Measurements from ENCODE around the gene CCDC92. TPM values are rescaled to one million over a fixed set of nuclear protein-coding genes. Genes with fewer than 3 reads are reported as not detected.
"Not testable (repeated sequence)": the region's sequence is repeated elsewhere in the genome, so short reads cannot be mapped to it uniquely, and the experiment has no call there.

CCDC92 gene
- polyA plus RNA-seq, 2 donors: 14.0 to 17.5 TPM

- H3K36me3 ChIP-seq (ENCODE audit: control insufficient read depth in 2 of 2, insufficient read depth in 2 of 2, low read length in 1 of 2): no peaks in the 10 kb centered on the region
- H3K4me1 ChIP-seq (ENCODE audit: control insufficient read depth in 2 of 2, insufficient read depth in 2 of 2, low read length in 1 of 2): no peaks in the 10 kb centered on the region
- no peak overlapping the region for H3K27ac ChIP-seq (ENCODE audit: low read depth in 2 of 2, low read length in 1 of 2)
- no peaks in the 10 kb centered on the region for H3K9me3 ChIP-seq (ENCODE audit: control insufficient read depth in 2 of 2, insufficient read depth in 1 of 2, low read depth in 1 of 2, low read length in 1 of 2)
- no peak overlapping the region for H3K4me3 ChIP-seq (ENCODE audit: low read depth in 1 of 2, low read length in 2 of 2)
- WGBS, 2 donors: 93 to 94% methylated on average over 10 of the region's 10 CpGs
- no peaks in the 10 kb centered on the region for H3K27me3 ChIP-seq (ENCODE audit: control insufficient read depth in 1 of 2, insufficient read depth in 2 of 2, low read length in 2 of 2)
These were observed 17.8 kb downstream of the CCDC92 start for GRCh38 chr12:123954647-123955350.

- no peaks in the 10 kb centered on the region for H3K4me1 ChIP-seq (ENCODE audit: control insufficient read depth in 2 of 2, insufficient read depth in 2 of 2, low read length in 1 of 2)
- no peaks in the 10 kb centered on the region for H3K27me3 ChIP-seq (ENCODE audit: control insufficient read depth in 1 of 2, insufficient read depth in 2 of 2, low read length in 2 of 2)
- H3K36me3 ChIP-seq (ENCODE audit: control insufficient read depth in 2 of 2, insufficient read depth in 2 of 2, low read length in 1 of 2): no peaks in the 10 kb centered on the region
- H3K9me3 ChIP-seq (ENCODE audit: control insufficient read depth in 2 of 2, insufficient read depth in 1 of 2, low read depth in 1 of 2, low read length in 1 of 2): no peaks in the 10 kb centered on the region
- WGBS, 2 donors: 66 to 73% methylated on average over 2 of the region's 2 CpGs
- no peak overlapping the region for H3K4me3 ChIP-seq (ENCODE audit: low read depth in 1 of 2, low read length in 2 of 2)
- H3K27ac ChIP-seq (ENCODE audit: low read depth in 2 of 2, low read length in 1 of 2): no peak overlapping the region
These were observed 20.6 kb downstream of the CCDC92 start for GRCh38 chr12:123952037-123952436.

- Histone ChIP-seq H3K9me3 (ENCODE audit: control insufficient read depth in 2 of 2, insufficient read depth in 1 of 2, low read depth in 1 of 2, low read length in 1 of 2) (no peaks in the 10 kb centered on the region), H3K36me3 (ENCODE audit: control insufficient read depth in 2 of 2, insufficient read depth in 2 of 2, low read length in 1 of 2) (no peaks in the 10 kb centered on the region), H3K27me3 (ENCODE audit: control insufficient read depth in 1 of 2, insufficient read depth in 2 of 2, low read length in 2 of 2) (no peaks in the 10 kb centered on the region), H3K4me3 (ENCODE audit: low read depth in 1 of 2, low read length in 2 of 2) (no peak overlapping the region), H3K4me1 (ENCODE audit: control insufficient read depth in 2 of 2, insufficient read depth in 2 of 2, low read length in 1 of 2) (no peaks in the 10 kb centered on the region), H3K27ac (ENCODE audit: low read depth in 2 of 2, low read length in 1 of 2) (no peak overlapping the region)
- 82 to 85% methylated on average over 4 of the region's 4 CpGs for WGBS, 2 donors
These were observed 21.2 kb downstream of the CCDC92 start for GRCh38 chr12:123951467-123951866.

GRCh38 chr12:123950476-123951349 is 21.9 kb downstream of the CCDC92 start:
- Histone ChIP-seq H3K36me3 (ENCODE audit: control insufficient read depth in 2 of 2, insufficient read depth in 2 of 2, low read length in 1 of 2) (no peaks in the 10 kb centered on the region), H3K4me1 (ENCODE audit: control insufficient read depth in 2 of 2, insufficient read depth in 2 of 2, low read length in 1 of 2) (no peaks in the 10 kb centered on the region), H3K9me3 (ENCODE audit: control insufficient read depth in 2 of 2, insufficient read depth in 1 of 2, low read depth in 1 of 2, low read length in 1 of 2) (no peaks in the 10 kb centered on the region), H3K27me3 (ENCODE audit: control insufficient read depth in 1 of 2, insufficient read depth in 2 of 2, low read length in 2 of 2) (no peaks in the 10 kb centered on the region), H3K27ac (ENCODE audit: low read depth in 2 of 2, low read length in 1 of 2) (no peak overlapping the region), H3K4me3 (ENCODE audit: low read depth in 1 of 2, low read length in 2 of 2) (no peak overlapping the region)
- 89 to 94% methylated on average over 15 of the region's 15 CpGs for WGBS, 2 donors

GRCh38 chr12:123949770-123950165 is 22.9 kb downstream of the CCDC92 start:
- no peaks in the 10 kb centered on the region for H3K36me3 ChIP-seq (ENCODE audit: control insufficient read depth in 2 of 2, insufficient read depth in 2 of 2, low read length in 1 of 2)
- WGBS, 2 donors: 95% methylated on average over 15 of the region's 15 CpGs

GRCh38 chr12:123948796-123949769 is 23.5 kb downstream of the CCDC92 start:
- no peaks in the 10 kb centered on the region for H3K9me3 ChIP-seq (ENCODE audit: control insufficient read depth in 2 of 2, insufficient read depth in 1 of 2, low read depth in 1 of 2, low read length in 1 of 2)
- H3K36me3 ChIP-seq (ENCODE audit: control insufficient read depth in 2 of 2, insufficient read depth in 2 of 2, low read length in 1 of 2): no peaks in the 10 kb centered on the region
- no peak overlapping the region for H3K4me3 ChIP-seq (ENCODE audit: low read depth in 1 of 2, low read length in 2 of 2)
- no peaks in the 10 kb centered on the region for H3K4me1 ChIP-seq (ENCODE audit: control insufficient read depth in 2 of 2, insufficient read depth in 2 of 2, low read length in 1 of 2)
- WGBS, 2 donors: 75 to 80% methylated on average over 19 of the region's 19 CpGs
- no peak overlapping the region for H3K27ac ChIP-seq (ENCODE audit: low read depth in 2 of 2, low read length in 1 of 2)
- H3K27me3 ChIP-seq (ENCODE audit: control insufficient read depth in 1 of 2, insufficient read depth in 2 of 2, low read length in 2 of 2): no peaks in the 10 kb centered on the region

More at GRCh38 chr12:123949770-123950165, 22.9 kb downstream of the CCDC92 start:
- Histone ChIP-seq H3K9me3 (ENCODE audit: control insufficient read depth in 2 of 2, insufficient read depth in 1 of 2, low read depth in 1 of 2, low read length in 1 of 2) (no peaks in the 10 kb centered on the region), H3K4me3 (ENCODE audit: low read depth in 1 of 2, low read length in 2 of 2) (no peak overlapping the region), H3K27ac (ENCODE audit: low read depth in 2 of 2, low read length in 1 of 2) (no peak overlapping the region), H3K4me1 (ENCODE audit: control insufficient read depth in 2 of 2, insufficient read depth in 2 of 2, low read length in 1 of 2) (no peaks in the 10 kb centered on the region), H3K27me3 (ENCODE audit: control insufficient read depth in 1 of 2, insufficient read depth in 2 of 2, low read length in 2 of 2) (no peaks in the 10 kb centered on the region)

- Histone ChIP-seq H3K4me1 (ENCODE audit: control insufficient read depth in 2 of 2, insufficient read depth in 2 of 2, low read length in 1 of 2) (no peaks in the 10 kb centered on the region), H3K4me3 (ENCODE audit: low read depth in 1 of 2, low read length in 2 of 2) (no peak overlapping the region), H3K27ac (ENCODE audit: low read depth in 2 of 2, low read length in 1 of 2) (no peak overlapping the region), H3K36me3 (ENCODE audit: control insufficient read depth in 2 of 2, insufficient read depth in 2 of 2, low read length in 1 of 2) (no peaks in the 10 kb centered on the region), H3K27me3 (ENCODE audit: control insufficient read depth in 1 of 2, insufficient read depth in 2 of 2, low read length in 2 of 2) (no peaks in the 10 kb centered on the region), H3K9me3 (ENCODE audit: control insufficient read depth in 2 of 2, insufficient read depth in 1 of 2, low read depth in 1 of 2, low read length in 1 of 2) (no peaks in the 10 kb centered on the region)
- 96% methylated on average over 11 of the region's 11 CpGs for WGBS, 2 donors
These were observed 24.2 kb downstream of the CCDC92 start for GRCh38 chr12:123948401-123948795.

- not testable (repeated sequence) for H3K4me3 ChIP-seq (ENCODE audit: low read depth in 1 of 2, low read length in 2 of 2); H3K36me3 ChIP-seq (ENCODE audit: control insufficient read depth in 2 of 2, insufficient read depth in 2 of 2, low read length in 1 of 2); H3K4me1 ChIP-seq (ENCODE audit: control insufficient read depth in 2 of 2, insufficient read depth in 2 of 2, low read length in 1 of 2); H3K9me3 ChIP-seq (ENCODE audit: control insufficient read depth in 2 of 2, insufficient read depth in 1 of 2, low read depth in 1 of 2, low read length in 1 of 2); H3K27me3 ChIP-seq (ENCODE audit: control insufficient read depth in 1 of 2, insufficient read depth in 2 of 2, low read length in 2 of 2); H3K27ac ChIP-seq (ENCODE audit: low read depth in 2 of 2, low read length in 1 of 2)
- WGBS, 2 donors: 90 to 95% methylated on average over 4 to 7 of the region's 7 CpGs
These were observed 25.1 kb downstream of the CCDC92 start for GRCh38 chr12:123947531-123947930.
